Retina (tissue), 1 donor: ENCODE data around the gene NECAP2.
"Not testable (repeated sequence)": the region's sequence is repeated elsewhere in the genome, so short reads cannot be mapped to it uniquely, and the experiment has no call there.

Experiments used
- DNase-seq: peaks from one replicate; pipeline ENCODE4 v3.0.0-alpha.2; 2016

Gene NECAP2

GRCh38 chr1:16498573-16499413 lies 58.3 kb downstream of the NECAP2 start:
- DNase-seq, result peak; percentile 89

GRCh38 chr1:16500466-16500865 lies 59.9 kb downstream of the NECAP2 start:
- not testable (repeated sequence) for DNase-seq

- DNase-seq, result not testable (repeated sequence)
Measured at GRCh38 chr1:16500975-16501374, 60.5 kb downstream of the NECAP2 start.

GRCh38 chr1:16501446-16501845 lies 60.9 kb downstream of the NECAP2 start:
- DNase-seq, result not testable (repeated sequence)

- no peak for DNase-seq
Measured at GRCh38 chr1:16503494-16503893, 63.0 kb downstream of the NECAP2 start.

- not testable (repeated sequence) for DNase-seq
Measured at GRCh38 chr1:16505870-16506269, 65.3 kb downstream of the NECAP2 start.

GRCh38 chr1:16506364-16507136 lies 66.0 kb downstream of the NECAP2 start:
- peak; percentile 44 for DNase-seq

GRCh38 chr1:16508861-16509445 lies 68.4 kb downstream of the NECAP2 start:
- peak; percentile 25 for DNase-seq
